Gastrocnemius medialis (tissue), 4 donors: ENCODE results near the gene RHEB. TPM values are rescaled to one million over a fixed set of nuclear protein-coding genes. Genes with fewer than 3 reads are reported as not detected.

Source experiments
- ATAC-seq, 2 donors: fragments of 150-250 bp; one replicate each; pipeline ENCODE4 v1.9.1; 2016
- DNase-seq, 2 donors: peaks; one replicate each; pipeline ENCODE4 v3.0.0-alpha.2; 2019
- H3K27ac ChIP-seq, 4 donors: fragments of 200-600 bp; sonication (generic); 1 replicate in 1 of 4; 2 replicates in 3 of 4; pipeline ENCODE4 v1.5.1; 2016 to 2018; ENCODE audit warnings: mild to moderate bottlenecking in 2 of 4, moderate library complexity in 1 of 4
- H3K27me3 ChIP-seq, 3 donors: fragments of 200-600 bp; sonication (generic) in 2 of 3; 1 replicate in 1 of 3; 2 replicates in 2 of 3; pipeline versions ENCODE4 v1.5.1 to v1.6.0; 2016 to 2019; ENCODE audit warnings: mild to moderate bottlenecking in 1 of 3, moderate library complexity in 1 of 3
- H3K36me3 ChIP-seq, 2 donors: fragments of 200-600 bp; sonication (generic) in 1 of 2; one replicate each; pipeline ENCODE4 v1.5.1; 2017 to 2018
- H3K4me1 ChIP-seq, 2 donors: fragments of 200-600 bp; sonication (generic) in 1 of 2; one replicate each; pipeline ENCODE4 v1.5.1; 2016 to 2017; ENCODE audit warnings: mild to moderate bottlenecking in 2 of 2
- H3K4me3 ChIP-seq, 4 donors: fragments of 200-600 bp; sonication (generic) in 3 of 4; 1 replicate in 1 of 4; 2 replicates in 3 of 4; pipeline ENCODE4 v1.5.1; 2016 to 2019; ENCODE audit warnings: mild to moderate bottlenecking in 2 of 4
- H3K9me3 ChIP-seq, 3 donors: fragments of 200-600 bp; sonication (generic) in 2 of 3; 1 replicate in 1 of 3; 2 replicates in 2 of 3; pipeline ENCODE4 v1.5.1; 2016 to 2019
- POLR2A ChIP-seq, 2 donors: fragments of 450-650 bp; IDR thresholded peaks; one replicate each; pipeline ENCODE4 v1.6.1; 2017; ENCODE audit warnings: antibody characterized with exemption in 2 of 2, mild to moderate bottlenecking in 2 of 2, moderate library complexity in 2 of 2
- in situ Hi-C, 4 donors: fragments of 200-750 bp; cut with MboI; loops; one replicate each; pipeline versions ENCODE4 v1.15.0 to v1.8.0; 2017; ENCODE audit warnings: low sequenced_read_pairs in 4 of 4
- intact Hi-C: fragments of 100-400 bp; cut with DNase I; formaldehyde crosslinking; loops from one replicate; pipeline ENCODE4 v1.15.1; 2023; ENCODE audit warnings: low total_unique reads
- total RNA-seq, 4 donors: library from RNA; depleted of rRNA; stranded (reverse); fragments of >200 nt; gene quantifications; one replicate each; pipeline versions ENCODE4 v1.1.0 to v1.2.3, GENCODE V29; 2016
- TF ChIP-seq, protein P1 (sequence below), 5 experiments: fragments of 450-650 bp in 3 of 5; fragments of 200-600 bp in 2 of 5; sonication (generic) in 2 of 5; IDR thresholded peaks in 4 of 5; conservative IDR thresholded peaks in 1 of 5; 1 replicate in 4 of 5; 2 replicates in 1 of 5; pipeline ENCODE4 v1.5.1; 2016 to 2019; ENCODE audit warnings: antibody characterized with exemption in 5 of 5, mild to moderate bottlenecking in 3 of 5, moderate library complexity in 3 of 5

RHEB gene
- total RNA-seq, 4 donors from 2014 or later: 93.2 to 159 (median 124) TPM

DNA sequence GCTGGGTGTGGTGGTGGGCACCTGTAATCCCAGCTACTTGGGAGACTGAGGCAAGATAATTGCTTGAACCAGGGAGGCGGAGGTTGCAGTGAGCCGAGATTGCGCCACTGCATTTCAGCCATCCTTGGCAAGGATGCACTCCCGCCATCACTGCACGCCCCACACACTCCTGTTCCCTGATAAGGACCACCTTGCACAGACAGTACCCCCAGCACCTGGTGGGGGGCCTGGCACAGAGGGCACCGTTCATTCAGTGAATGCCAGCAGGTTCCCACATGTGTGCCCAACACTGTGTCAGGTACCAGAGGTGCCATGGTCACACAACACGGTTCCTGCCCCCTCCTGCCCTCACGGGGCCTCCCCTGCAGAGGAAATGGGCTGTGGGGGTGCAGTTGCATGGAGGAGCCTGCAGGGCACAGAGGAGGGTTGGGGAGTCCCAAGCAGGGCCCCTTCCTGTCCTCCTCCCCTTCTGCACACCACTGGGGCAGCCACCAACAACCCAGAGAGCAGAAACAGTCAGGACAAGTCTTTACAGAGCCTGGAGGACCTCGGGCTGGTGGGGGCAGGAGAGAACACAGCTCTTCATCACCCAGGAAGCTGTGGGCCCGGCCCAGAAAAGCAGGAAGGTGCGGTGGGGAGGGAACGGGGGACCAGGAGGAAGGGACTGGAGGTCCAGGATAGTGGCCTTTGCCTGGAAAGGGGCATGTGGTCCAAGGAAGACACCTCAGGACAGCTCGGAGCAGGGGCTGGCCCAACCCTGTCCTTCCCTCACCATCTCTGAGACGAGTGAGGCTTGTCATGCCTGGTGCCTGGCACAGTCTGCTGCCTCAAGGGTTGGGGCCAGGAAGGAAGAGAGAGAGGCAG, 86.8 kb downstream of the RHEB start:
- Histone ChIP-seq H3K27me3 (no peaks in the 10 kb centered on the region), H3K36me3 (no peaks in the 10 kb centered on the region), H3K27ac (no peak overlapping the region), H3K4me1 (no peaks in the 10 kb centered on the region), H3K9me3 (no peaks in the 10 kb centered on the region), H3K4me3 (no peak overlapping the region)
- no peak for ATAC-seq
- peak in 1 of 2 donors; percentile 9 for DNase-seq
- in situ Hi-C loops (no loop called here), intact Hi-C loops (no loop called here)
- TF ChIP-seq POLR2A (IDR thresholded peaks at IDR 0.05): no peak
- TF ChIP-seq, protein P1, sequence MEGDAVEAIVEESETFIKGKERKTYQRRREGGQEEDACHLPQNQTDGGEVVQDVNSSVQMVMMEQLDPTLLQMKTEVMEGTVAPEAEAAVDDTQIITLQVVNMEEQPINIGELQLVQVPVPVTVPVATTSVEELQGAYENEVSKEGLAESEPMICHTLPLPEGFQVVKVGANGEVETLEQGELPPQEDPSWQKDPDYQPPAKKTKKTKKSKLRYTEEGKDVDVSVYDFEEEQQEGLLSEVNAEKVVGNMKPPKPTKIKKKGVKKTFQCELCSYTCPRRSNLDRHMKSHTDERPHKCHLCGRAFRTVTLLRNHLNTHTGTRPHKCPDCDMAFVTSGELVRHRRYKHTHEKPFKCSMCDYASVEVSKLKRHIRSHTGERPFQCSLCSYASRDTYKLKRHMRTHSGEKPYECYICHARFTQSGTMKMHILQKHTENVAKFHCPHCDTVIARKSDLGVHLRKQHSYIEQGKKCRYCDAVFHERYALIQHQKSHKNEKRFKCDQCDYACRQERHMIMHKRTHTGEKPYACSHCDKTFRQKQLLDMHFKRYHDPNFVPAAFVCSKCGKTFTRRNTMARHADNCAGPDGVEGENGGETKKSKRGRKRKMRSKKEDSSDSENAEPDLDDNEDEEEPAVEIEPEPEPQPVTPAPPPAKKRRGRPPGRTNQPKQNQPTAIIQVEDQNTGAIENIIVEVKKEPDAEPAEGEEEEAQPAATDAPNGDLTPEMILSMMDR (IDR thresholded peaks at IDR 0.05 in 4 of 5, conservative IDR thresholded peaks at IDR 0.05 in 1 of 5): no peak

DNA sequence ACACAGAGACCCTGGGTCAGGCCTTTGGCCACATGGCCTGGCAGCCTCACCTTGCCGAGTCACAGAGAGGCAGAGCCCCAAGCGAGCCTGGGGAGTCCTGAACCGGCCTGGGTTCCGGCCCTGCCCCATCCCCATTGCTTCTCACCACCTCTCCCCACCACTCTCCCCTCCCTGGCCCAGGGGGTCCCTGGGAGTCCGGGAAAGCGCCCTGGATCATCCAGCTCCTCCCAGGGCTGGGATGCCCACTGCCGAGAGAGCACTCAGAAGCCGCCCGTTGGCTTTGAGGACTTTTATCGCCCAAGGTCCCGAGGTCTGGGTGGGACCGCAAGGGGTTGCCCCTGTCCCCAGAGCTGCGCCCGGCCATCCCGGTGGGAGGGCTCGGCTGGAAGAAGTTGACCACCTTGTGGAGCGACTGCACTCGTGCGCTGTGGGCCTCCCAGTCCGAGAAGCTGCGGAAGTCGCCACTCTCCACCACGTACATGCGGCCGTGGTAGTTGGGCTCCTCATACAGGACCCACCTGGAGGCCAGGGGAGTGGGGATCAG, 87.9 kb downstream of the RHEB start:
- Histone ChIP-seq H3K9me3 (no peaks in the 10 kb centered on the region), H3K36me3 (no peaks in the 10 kb centered on the region), H3K27me3 (no peaks in the 10 kb centered on the region), H3K27ac (no peak overlapping the region), H3K4me3 (no peak overlapping the region), H3K4me1 (no peaks in the 10 kb centered on the region)
- no peak for TF ChIP-seq POLR2A (IDR thresholded peaks at IDR 0.05)
- TF ChIP-seq, protein P1 (IDR thresholded peaks at IDR 0.05 in 4 of 5, conservative IDR thresholded peaks at IDR 0.05 in 1 of 5): no peak
- DNase-seq: no peak
- in situ Hi-C loops: no loop called here
- intact Hi-C loops: no loop called here
- ATAC-seq: no peak

DNA sequence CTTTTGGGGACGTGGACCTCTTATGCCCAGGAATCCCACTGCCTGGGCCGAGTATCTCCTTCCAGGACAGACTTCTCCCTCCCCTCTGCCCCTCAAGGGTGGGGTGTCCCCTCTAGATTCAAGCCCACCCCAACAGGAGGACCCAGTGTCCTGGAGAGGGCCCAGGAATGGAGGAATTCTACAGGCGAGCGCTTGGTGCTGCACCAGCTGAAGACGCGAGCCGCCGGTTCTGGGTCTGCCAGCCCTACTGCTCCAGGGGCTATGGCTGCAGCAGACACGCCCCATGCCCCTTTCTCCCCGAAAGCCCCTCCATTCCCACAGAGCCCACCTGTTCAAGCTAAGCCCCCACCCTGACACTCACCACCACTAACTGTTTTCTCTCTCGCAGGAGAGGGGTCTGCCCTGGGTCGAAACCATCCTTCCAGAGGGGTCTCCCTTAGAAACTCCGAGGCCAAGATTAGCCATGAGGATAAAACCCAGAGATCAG, 88.4 kb downstream of the RHEB start:
- in situ Hi-C loops: no loop called here
- TF ChIP-seq POLR2A (IDR thresholded peaks at IDR 0.05): no peak
- TF ChIP-seq, protein P1 (IDR thresholded peaks at IDR 0.05 in 4 of 5, conservative IDR thresholded peaks at IDR 0.05 in 1 of 5): no peak
- DNase-seq (no peak), ATAC-seq (no peak)
- H3K36me3 ChIP-seq: no peaks in the 10 kb centered on the region
- H3K4me1 ChIP-seq: no peaks in the 10 kb centered on the region
- no peak overlapping the region for H3K27ac ChIP-seq
- H3K9me3 ChIP-seq: no peaks in the 10 kb centered on the region
- no peak overlapping the region for H3K4me3 ChIP-seq
- no peaks in the 10 kb centered on the region for H3K27me3 ChIP-seq
- intact Hi-C loops: no loop called here

DNA sequence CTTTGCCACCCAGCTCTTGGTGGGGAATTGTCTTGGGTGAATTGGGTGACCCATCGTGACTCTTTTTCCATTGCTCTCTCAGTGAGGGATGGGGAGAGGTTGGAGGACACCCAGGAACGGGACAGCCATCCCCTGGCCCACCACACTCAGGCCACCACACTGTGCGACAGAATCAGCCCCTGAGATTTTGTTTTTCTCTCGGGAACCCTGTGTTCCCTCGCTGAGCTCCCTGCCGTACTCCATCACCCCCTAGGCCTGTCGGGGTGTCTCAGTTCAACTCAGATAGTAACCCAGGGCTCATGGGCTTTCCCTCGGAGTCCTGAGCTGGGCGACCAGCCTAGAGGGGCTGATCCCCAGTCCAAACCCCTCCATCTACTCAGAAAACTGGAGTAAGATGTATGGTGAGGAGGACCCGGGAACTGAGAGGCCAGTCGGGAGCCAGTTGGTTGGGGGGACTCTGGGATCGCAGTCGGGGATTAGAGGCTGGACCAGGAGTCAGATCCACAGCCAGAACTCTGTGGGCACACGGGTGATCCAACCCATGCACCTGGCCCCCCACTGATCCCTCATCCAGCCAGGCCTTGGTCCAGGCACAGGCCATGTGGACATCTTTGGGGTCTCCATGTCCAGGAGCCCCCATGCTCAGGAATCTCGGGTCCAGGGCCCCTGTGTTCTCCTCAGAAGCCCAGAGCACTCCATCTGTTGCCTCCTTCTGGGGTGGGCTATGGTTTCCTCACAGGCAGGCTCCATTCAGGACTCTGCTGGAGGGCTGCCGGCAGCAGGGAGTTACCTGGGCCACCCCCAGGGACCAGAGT, 89.1 kb downstream of the RHEB start:
- intact Hi-C loops (no loop called here), in situ Hi-C loops (no loop called here)
- no peaks in the 10 kb centered on the region for H3K9me3 ChIP-seq
- DNase-seq (no peak), ATAC-seq (no peak)
- no peaks in the 10 kb centered on the region for H3K36me3 ChIP-seq
- H3K27ac ChIP-seq: no peak overlapping the region
- H3K4me1 ChIP-seq: no peaks in the 10 kb centered on the region
- H3K27me3 ChIP-seq: no peaks in the 10 kb centered on the region
- TF ChIP-seq, protein P1 (IDR thresholded peaks at IDR 0.05 in 4 of 5, conservative IDR thresholded peaks at IDR 0.05 in 1 of 5): no peak
- H3K4me3 ChIP-seq: no peak overlapping the region
